ENCODE measurements around the gene MMP25. TPM values are rescaled to one million over a fixed set of nuclear protein-coding genes. Genes with fewer than 3 reads are reported as not detected.
A peak's percentile ranks its signal among the peaks of the same experiment; 100 is the strongest.

Gene MMP25
- total and polyA plus RNA-seq, 9 of the 15 experiments (the other 6 are each of a cell fraction or from before 2014, with no cell fraction given) = 0.03 to 0.04 TPM; not detected in 7

DNA sequence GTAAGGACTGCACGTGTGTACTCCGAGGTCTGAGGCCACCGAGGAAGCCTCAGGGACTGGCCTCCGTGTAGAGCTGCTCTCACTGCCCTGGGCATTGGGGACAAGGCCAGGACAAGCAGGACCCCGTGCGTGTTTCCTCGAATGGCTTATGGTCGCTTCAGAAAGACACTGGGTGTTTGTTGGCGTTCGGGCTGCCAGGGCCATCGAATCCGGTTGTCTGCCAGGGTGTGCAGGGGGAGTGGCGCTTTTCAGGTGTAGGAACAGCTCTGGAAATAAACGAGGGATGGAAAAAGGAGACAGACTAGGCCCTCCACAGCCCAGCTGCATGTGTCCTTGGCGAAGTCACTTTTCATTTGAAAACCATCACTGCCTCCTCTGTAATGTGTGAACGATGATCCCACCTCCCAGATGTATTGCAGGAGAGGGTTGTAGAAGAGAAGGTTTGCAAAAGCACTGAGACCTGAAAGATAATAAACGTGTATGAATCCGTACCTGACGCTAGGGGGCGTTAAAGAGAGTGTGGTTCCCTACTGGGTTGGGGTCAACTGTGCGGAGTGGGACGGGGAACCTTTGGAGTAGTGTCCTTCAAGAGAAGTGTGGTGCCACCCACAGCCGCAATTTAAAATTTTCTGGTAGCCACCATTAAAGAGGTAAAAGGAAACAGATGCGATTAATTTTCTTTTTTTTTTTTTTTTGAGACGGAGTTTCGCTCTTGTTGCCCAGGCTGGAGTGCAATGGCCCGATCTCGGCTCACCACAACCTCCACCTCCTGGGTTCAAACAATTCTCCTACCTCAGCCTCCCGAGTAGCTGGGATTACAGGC lies 54.9 kb downstream of the MMP25 start (continued):
- TF ChIP-seq, protein P1, sequence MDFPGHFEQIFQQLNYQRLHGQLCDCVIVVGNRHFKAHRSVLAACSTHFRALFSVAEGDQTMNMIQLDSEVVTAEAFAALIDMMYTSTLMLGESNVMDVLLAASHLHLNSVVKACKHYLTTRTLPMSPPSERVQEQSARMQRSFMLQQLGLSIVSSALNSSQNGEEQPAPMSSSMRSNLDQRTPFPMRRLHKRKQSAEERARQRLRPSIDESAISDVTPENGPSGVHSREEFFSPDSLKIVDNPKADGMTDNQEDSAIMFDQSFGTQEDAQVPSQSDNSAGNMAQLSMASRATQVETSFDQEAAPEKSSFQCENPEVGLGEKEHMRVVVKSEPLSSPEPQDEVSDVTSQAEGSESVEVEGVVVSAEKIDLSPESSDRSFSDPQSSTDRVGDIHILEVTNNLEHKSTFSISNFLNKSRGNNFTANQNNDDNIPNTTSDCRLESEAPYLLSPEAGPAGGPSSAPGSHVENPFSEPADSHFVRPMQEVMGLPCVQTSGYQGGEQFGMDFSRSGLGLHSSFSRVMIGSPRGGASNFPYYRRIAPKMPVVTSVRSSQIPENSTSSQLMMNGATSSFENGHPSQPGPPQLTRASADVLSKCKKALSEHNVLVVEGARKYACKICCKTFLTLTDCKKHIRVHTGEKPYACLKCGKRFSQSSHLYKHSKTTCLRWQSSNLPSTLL (IDR thresholded peaks at IDR 0.05) = peak; percentile 92
- 0 out of 2 replicates have a peak, but pooled peaks have one; percentile 24 for TF ChIP-seq CBFB (CRISPR knock-in tag; IDR thresholded peaks at IDR 0.05)
- peak in 1 of 2 experiments; percentile 52; a peak in 1 of 4 replicates for TF ChIP-seq MLLT1 (IDR thresholded peaks at IDR 0.05)
- 0 out of 2 replicates have a peak, but pooled peaks have one; percentile 23 for TF ChIP-seq POLR2G (IDR thresholded peaks at IDR 0.05; ENCODE audit: low read depth, low read length)
- TF ChIP-seq BHLHE40 (IDR thresholded peaks at IDR 0.05; ENCODE audit: low read length) = peak; percentile 63
- 0 out of 4 replicates have a peak, but pooled peaks of 1 of the 2 experiments have one; percentile 65 for TF ChIP-seq MLX (CRISPR knock-in tag; conservative IDR thresholded peaks at IDR 0.05)
- TF ChIP-seq ZFX (CRISPR knock-in tag; IDR thresholded peaks at IDR 0.05) = 0 out of 2 replicates have a peak, but pooled peaks have one; percentile 36
- peak; percentile 27; the same call in 1 of the 2 replicates for TF ChIP-seq CXXC5 (CRISPR knock-in tag; IDR thresholded peaks at IDR 0.05)
- TF ChIP-seq MCM3 (IDR thresholded peaks at IDR 0.05) = no peak
- TF ChIP-seq BMI1 (IDR thresholded peaks at IDR 0.05; ENCODE audit: low read length) = no peak
- TF ChIP-seq NFE2L1 (tag; IDR thresholded peaks at IDR 0.05; ENCODE audit: borderline replicate concordance, low read depth) = no peak

Measured in K562 (cell line).